Erythroblast (primary cell): ENCODE data around the gene HOXB1.

ENCODE experiments used
- GATA1 ChIP-seq: IDR thresholded peaks from 2 replicates; pipeline ENCODE4 v1.6.1; 2011; ENCODE audit warnings: low read depth, mild to moderate bottlenecking, control low read depth, low read length, moderate library complexity
- POLR2A ChIP-seq: IDR thresholded peaks from 2 replicates; pipeline ENCODE4 v1.6.1; 2011; ENCODE audit warnings: mild to moderate bottlenecking, low read length

DNA sequence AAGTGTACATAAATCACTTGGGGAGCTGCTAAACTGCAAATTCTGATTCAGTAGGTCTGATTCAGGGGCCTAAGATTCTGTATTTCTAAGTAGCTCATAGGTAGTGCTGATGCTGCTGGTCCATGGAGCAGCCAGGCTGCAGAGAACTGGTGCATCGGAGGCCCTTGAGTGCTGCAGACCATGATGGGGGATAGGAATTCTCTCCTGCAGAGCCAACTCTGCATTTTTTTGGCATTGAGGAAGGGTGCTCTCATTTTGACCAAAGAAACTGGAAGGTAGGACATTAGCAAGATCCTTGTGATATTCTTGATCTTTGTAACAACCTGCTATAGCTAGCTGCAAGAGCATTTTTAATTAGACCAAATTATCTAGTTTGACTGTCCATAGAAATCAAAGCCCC lies 9.4 kb upstream of the HOXB1 start:
- TF ChIP-seq POLR2A (no peak), GATA1 (no peak)
